Inferior parietal cortex (tissue), 1 donor: Measurements from ENCODE around the gene CAPZA2.
"Not testable (repeated sequence)": the region's sequence is repeated elsewhere in the genome, so short reads cannot be mapped to it uniquely, and the experiment has no call there.

ENCODE experiments used
- DNase-seq: peaks from one replicate; pipeline ENCODE4 v3.0.0-alpha.2; 2016; ENCODE audit errors: extremely low spot score

CAPZA2 gene

DNA sequence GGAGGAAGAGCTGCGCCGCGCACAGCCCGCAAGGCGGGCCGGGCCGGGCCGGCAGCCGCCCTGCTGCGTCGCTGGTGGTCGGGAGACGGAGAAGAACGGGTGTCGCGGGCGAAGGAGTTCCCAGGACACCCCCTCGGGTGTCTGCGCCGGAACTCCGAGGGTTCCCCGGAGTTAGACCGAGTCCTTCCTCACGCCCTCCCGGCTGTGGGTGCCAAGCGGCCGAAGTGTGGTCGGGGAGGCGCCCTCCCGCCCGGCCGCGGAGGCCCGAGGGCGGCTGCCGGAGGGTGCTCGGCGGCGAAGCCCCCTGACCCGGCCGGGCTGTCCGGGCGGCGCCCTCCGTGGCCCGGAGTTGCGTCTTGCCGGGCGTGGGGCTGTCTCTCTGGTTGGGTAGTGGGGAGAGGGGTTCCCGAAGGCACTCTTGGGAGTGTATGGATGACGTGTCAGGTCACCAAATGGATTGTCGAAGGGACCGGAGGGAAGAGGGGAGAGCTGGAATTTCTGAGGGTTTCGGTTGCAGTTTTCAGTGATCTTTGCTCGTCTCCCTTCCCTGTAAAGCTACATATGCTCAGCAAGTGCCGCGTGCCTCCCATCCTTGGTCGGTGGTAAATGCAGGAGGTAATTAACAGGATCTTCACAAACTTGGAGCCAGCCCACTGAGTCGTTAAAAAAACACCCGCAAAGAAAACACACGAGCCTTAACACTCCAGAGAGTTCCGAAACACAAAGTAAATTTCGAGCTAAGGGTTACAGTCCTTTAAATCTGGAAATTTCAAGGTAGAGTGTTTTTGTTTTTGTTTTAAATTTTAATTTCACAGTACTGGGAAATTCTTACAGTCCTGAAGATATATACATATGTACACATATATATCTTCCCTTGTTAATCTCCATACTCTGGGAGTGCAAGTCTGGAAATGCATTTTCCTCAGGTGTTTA, 91.8 kb downstream of the CAPZA2 start:
- peak; percentile 64 for DNase-seq

DNA sequence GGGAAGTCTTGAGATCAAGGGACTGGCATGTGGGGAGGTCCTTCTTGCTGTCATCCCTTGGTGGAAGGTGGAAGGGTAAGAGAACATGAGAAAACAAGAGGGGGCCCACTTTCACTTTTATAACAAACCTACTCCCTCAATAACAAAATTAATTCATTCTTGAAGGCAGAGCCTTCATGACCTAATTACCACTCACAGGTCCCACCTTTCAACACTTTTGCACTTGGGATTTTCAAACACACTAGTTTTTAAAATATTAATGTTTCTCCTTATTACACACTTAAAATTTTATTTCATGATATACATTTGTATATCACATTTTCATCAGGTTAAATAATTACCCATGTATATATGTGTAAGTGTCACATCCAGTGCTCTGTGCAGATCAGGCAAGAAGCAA, 93.0 kb downstream of the CAPZA2 start:
- no peak for DNase-seq

DNA sequence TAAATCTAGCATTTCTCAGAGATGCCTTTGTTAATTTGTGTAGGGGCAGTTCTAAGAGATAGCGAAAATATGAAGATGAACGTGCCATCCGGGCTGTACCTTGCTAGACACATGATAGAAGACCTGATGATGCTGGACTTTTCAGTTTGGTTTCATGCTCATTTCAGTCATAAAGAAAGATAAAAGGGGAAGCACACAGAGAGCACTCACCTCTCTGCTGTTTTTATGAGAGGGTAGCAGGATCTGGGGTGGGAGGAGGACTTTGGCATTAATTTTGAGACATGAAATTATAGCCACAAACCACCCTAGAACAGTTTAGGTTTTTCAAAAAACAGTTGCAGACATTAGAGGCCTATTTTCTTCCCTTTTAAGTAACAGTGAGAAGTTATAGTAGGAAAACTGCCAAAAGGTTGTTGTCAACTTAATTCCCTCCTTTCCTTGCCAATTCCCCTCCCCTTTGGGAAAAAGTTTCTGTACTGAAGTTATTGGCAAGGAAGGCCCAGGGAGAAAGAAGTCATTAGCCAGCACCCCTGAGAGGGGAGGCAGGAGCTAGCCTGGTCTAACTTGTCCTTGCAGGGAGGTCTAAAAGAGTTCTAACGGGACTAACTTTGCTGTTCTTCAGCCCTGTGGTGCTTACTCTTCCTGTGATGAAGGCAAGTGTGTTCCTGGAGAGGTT, 93.6 kb downstream of the CAPZA2 start:
- no peak for DNase-seq

DNA sequence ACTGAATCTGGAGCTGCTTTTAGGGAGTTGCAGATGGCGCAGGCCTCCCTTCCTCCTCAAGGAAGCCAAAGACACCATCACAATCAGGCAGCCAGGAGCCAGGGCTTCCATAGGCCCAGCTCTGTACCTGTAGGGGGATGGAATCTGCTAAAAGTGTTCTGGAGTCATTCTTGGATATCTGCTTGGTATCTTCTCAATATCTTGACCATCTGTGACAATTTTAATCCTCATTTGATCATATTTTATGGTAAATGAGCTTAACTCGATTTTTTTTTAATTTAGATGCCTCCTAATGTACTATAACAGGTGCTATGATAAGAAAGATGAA, 94.1 kb downstream of the CAPZA2 start:
- DNase-seq = no peak

DNA sequence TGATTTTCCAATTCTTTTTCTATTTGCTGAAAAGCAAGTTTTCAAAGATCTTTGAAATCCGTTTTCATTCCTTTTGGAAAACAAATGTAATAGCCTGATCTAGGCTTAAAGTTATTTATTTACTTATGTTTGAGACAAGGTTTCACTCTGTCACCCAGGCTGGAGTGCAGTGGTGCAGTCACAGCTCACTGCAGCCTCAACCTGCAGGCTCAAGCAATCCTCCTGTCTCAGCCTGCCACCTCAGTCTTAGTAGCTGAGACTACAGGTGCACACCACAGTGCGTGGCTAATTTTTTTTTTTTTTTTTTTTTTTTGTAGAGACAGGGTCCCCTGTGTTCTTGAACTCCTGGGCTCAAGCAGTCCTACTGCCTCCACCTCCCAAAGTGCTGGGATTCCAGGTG, 95.5 kb downstream of the CAPZA2 start:
- DNase-seq = no peak

DNA sequence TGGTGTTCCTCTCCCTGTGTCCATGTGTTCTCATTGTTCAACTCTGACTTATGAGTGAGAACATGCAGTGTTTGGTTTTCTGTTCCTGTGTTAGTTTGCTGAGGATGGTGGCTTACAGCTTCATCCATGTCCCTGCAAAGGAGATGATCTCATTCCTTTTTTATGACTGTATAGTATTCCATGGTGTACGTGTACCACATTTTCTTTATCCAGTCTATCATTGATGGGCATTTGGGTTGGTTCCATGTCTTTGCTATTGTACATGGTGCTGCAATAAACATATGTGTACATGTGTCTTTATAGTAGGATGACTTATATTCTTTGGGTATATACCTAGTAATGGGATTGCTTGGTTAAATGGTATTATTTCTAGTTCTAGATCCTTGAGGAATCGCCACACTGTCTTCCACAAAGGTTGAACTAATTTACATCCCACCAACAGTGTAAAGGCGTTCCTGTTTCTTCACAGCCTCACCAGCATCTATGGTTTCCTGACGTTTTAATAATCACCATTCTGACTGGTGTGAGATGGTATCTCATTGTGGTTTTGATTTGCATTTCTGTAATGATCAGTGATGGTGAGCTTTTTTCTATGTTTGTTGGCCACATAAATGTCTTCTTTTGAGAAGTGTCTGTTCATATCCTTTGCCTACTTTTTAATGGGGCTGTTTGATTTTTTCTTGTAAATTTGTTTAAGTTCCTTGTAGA, 99.7 kb downstream of the CAPZA2 start:
- DNase-seq = not testable (repeated sequence)

DNA sequence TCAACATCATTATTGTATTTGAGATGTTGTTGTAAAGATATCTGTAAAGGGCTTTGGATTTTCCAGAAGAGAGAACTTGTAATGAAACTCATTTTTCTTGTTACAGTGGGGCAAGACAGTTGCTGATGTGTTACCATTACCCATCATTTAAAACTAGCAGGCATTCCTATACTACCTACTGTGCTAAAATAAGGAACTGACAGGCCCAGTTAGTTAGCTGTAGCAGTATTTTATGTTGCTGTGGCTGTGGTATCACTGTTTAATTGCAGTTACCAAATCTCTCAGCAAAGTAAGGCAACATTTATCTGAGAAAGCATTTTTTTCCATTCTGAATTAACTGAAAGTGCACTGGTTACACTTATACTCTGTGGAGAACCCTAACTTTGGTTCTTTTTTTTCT, 100.8 kb downstream of the CAPZA2 start:
- no peak for DNase-seq

DNA sequence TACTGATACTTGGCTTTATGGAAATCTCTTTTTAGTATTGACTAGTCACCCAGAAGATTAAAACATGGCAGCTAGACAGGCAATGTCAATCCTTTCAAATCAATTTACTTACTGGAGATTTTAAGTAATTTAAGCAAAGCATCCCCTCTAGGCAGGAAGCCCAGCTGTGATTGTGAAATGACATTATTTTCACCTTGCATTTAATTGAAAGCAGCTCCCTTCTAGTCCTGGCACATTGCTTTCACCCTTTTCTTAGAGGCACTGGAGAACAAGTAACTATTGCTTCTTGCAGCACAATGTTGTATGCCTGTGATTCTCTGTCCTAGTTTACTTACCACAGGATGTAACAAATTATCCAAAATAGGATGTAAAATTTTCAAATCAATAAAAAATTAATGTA, 104.2 kb downstream of the CAPZA2 start:
- no peak for DNase-seq

DNA sequence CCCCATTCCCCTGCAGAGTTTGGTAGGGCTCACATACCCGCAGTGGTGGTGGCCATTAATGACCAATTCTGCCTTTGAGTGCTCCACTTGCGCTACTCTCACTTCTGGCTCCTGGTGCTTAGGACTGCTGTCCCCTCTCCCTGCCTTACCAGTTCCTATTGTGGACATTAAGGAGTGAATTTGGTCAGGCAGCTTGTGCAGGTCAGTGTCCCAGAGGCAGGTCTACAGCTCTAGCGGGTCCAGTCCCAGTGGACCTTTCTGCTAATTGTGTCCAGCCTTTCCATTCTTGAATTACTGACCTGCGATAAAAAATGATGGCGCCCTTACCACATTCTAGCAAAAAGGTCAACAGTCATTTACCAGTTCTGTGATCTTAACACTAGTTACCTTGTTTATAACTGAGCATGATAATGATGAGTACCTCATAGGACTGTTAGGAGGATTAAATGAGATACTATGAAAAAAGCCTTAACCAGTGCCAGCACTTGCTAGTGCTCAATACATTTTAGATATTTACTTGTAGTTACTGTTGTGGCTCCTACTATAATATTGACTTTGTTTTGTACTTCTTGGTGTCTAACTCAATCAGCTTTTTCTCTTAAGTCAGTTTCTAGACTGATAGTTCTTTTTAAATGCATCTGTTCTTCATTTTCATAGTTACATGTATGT, 105.0 kb downstream of the CAPZA2 start:
- no peak for DNase-seq

DNA sequence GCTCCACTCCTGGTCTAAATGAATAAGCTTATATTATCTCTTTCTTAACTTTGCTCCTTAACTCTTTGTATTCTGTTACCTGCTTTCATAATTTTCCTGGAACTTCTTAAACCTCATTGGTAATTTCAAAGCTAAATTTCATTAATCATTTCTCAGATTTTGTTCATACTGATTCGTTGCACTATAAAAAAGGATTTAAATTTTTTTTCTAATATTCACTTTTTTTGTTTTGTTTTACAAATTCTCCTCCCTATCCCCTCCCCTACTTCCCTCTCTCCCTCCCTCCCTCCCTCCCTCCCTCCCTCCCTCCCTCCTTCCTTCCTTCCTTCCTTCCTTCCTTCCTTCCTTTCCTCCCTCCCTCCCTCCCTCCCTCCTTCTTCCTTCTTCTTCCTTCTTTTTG, 105.6 kb downstream of the CAPZA2 start:
- no peak for DNase-seq

DNA sequence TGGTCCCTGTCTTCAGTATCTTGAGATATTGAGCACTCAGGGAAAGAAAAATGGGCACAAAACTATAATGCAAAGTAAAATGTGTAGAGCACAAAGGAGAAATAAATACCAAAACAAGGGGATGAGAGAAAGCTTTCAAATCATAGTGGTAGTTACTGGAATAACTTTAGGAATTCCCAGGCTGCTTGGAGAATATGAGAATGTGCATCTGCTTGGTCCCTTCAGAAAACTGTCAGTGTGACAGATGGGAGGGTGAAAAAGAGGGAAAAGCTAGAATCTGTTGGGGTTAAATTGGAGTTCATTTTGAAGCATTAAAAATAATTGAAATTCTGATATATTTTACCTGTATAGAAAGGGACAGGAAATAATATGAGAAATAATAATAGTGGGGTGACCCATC, 106.2 kb downstream of the CAPZA2 start:
- no peak for DNase-seq

DNA sequence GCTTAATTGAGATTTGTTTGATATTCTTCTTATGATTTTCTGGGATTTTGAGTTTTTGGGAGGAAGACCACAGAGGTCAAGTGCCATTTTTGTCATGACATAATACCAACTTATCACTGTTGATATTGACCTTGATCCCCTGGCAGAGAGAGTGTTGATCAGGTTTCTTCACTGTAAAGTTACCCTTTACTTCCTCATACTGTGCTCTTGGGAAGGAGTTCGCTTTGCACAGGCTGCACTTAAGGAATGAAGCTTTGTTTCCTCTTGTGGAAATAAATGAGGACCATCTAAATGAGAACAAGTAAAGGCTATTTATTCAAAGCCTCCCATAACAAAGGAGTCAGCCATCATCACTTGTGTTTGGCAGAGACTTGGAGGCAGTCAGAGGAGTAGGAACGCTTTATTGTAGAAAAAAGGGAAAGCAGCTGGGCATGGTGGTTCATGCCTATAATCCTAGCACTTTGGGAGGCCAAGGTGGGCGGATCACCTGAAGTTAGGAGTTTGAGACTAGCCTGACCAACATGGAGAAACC, 107.0 kb downstream of the CAPZA2 start:
- DNase-seq = no peak

DNA sequence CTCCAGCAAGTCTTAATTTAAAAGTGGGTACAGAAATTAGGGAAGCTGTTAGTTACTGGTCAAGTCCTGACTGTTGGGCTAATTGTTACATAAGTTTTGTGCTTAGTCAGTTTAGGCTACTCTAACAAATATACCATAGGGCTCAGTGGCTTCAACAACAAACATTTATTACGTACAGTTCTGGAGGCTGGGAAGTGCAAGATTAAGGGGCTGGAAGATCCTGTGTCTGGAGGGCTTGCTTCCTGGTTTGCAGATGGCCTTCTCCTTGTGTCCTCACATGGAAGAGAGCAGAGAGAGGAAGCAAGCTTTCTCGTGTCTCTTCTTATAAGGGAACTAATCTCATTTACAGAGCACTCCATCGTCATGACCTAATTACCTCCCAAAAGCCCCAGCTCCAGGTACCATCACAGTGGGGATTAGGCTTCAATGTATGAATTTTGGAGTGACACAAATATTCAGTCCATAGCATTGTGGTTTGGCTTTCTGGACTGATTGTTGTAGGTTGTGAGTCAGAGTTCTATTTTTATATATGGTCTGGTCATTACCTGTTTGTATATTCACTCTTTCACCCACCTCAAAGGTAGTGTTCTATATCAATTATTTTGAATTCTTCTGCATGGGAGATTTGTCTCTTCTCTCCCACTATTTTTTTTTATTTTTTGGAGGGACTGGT, 108.0 kb downstream of the CAPZA2 start:
- no peak for DNase-seq

DNA sequence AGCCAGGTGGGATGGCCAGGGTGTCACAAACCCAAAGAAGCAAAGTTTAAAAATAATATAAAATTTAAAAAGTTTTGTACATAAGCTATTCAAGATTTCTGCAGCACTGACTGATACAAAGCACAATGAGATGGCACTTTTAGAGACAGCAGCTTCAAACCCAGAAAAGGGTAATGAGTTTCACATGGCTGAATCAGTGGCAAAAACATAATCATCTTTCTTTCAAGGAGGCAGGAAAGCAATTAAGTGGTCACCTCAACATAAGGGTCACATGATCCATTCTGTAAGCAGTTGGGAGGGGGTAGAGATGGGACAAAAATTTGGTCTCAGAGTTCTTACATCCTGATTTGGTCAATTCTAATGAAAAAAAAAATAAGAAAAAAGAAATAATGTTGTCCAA, 108.8 kb downstream of the CAPZA2 start:
- DNase-seq = not testable (repeated sequence)
